Measurements from ENCODE around the gene CRY1. TPM values are rescaled to one million over a fixed set of nuclear protein-coding genes. Genes with fewer than 3 reads are reported as not detected.

Gene CRY1
- total RNA-seq, 4 donors from 2014 or later = 5.7 to 14.3 (median 10.8) TPM

DNA sequence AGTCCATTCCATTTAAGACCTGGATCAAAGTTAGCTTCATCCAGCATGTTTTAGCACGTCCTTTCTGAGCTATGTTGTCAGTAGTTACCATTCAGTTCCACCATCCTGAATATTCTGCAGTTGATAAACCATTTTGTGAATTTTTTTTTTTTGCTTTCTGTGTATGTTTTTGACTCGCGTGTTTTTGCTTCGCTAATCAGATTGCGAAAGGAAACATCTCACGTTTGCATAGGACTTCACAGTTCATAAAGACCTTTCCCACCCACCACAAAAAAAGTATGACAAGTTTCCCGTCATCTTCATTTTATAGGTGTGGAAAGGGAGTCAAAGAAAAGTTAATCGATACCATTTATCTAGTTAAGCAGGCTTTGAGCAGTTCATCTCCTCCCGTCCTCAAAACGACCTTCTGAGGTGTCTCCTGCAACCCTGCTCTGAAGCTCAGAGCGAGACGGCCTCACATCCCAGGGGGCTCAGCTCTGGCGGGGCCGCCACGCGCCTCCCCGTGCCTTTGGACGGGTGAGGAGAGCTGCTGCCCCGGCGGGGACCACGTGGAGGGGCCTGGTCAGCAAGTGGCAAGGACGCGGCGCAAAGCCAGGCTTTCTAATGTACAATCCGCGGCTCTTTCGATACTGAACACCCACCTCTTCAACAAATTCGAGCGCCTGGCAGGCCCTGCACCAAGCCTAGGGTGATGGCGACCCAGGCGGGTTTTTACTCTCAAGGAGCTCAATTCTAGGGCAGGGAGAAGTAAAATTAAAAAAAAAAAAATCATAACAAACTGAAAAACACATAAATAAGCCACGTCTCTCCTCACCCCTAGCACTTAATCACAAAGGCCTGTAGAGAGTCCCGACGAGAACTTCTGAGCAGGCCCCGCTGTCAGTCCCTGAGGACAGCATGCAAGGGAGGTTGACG lies 138.6 kb downstream of the CRY1 start:
- Histone ChIP-seq H3K9me3 (no peaks in the 10 kb centered on the region), H3K27ac (peak overlapping the region; percentile 89 to 95 (median 92)), H3K36me3 (no peaks in the 10 kb centered on the region), H3K4me3 (peak overlapping the region; percentile 75 to 89 (median 81)), H3K4me1 (peaks cover 4 to 52% (median 24%) of the 10 kb centered on the region in 3 donors), H3K27me3 (no peaks in the 10 kb centered on the region)
- intact Hi-C loops (cut with DNase I) = loop anchor here (10.0 kb wide), 1 partner anchor 140 kb away; the partner anchor contains the start of gene CRY1
- no peak for DNase-seq
- 31 to 56% methylated on average over 23 to 27 of the region's 36 CpGs for WGBS, 2 donors
- TF ChIP-seq POLR2A (IDR thresholded peaks at IDR 0.05) = no peak
- TF ChIP-seq, protein P1, sequence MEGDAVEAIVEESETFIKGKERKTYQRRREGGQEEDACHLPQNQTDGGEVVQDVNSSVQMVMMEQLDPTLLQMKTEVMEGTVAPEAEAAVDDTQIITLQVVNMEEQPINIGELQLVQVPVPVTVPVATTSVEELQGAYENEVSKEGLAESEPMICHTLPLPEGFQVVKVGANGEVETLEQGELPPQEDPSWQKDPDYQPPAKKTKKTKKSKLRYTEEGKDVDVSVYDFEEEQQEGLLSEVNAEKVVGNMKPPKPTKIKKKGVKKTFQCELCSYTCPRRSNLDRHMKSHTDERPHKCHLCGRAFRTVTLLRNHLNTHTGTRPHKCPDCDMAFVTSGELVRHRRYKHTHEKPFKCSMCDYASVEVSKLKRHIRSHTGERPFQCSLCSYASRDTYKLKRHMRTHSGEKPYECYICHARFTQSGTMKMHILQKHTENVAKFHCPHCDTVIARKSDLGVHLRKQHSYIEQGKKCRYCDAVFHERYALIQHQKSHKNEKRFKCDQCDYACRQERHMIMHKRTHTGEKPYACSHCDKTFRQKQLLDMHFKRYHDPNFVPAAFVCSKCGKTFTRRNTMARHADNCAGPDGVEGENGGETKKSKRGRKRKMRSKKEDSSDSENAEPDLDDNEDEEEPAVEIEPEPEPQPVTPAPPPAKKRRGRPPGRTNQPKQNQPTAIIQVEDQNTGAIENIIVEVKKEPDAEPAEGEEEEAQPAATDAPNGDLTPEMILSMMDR (IDR thresholded peaks at IDR 0.05) = no peak

DNA sequence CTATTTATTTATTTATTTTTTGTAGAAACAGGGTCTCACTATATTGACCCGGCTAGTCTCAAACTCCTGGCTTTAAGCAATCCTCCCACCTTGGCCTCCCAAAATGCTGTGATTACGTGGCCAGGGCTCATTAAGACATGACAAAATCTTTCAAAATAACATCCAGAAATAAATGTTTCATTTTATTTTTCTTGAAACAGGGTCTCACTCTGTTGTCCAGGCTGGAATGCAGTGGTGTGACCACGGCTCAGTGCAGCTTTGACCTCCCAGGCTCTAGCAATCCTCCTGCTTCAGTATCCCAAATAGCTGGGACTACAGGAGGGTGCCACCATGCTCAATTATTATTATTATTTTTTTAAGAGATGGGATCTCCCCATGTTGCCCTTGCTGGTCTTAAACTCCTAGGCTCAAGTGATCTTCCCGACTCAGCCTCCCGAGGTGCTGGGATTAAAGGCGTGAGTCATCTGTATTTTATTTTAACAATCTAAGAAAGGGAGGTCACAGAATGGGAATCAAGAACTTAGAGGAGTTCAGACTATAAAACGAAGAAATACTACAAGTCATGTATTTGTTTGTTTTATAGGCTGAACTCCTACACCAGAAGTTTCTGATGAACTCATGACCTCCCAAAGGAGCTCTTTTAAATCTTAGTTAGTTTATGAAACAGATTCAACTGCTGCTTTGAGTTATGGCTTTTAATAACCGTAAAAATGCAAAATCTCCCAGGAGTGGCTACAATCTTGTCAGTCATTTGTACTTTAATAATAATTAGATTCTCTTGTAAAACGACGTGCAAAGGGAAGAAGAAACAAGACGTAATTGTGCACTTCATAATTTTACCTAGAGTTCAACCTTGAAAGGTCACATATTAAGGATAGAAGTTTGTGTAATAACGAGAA lies 139.7 kb downstream of the CRY1 start:
- H3K4me1 ChIP-seq = peaks cover 4 to 42% (median 17%) of the 10 kb centered on the region in 3 donors
- H3K9me3 ChIP-seq = no peaks in the 10 kb centered on the region
- no peak overlapping the region for H3K4me3 ChIP-seq
- intact Hi-C loops (cut with DNase I) = loop anchor here (10.0 kb wide), 1 partner anchor 141 kb away; the partner anchor contains the start of gene CRY1
- TF ChIP-seq, protein P1 (IDR thresholded peaks at IDR 0.05) = no peak
- TF ChIP-seq POLR2A (IDR thresholded peaks at IDR 0.05) = no peak
- H3K36me3 ChIP-seq = no peaks in the 10 kb centered on the region
- DNase-seq = no peak
- no peaks in the 10 kb centered on the region for H3K27me3 ChIP-seq
- H3K27ac ChIP-seq = no peak overlapping the region
- 62 to 67% methylated on average over 11 to 12 of the region's 12 CpGs for WGBS, 2 donors

DNA sequence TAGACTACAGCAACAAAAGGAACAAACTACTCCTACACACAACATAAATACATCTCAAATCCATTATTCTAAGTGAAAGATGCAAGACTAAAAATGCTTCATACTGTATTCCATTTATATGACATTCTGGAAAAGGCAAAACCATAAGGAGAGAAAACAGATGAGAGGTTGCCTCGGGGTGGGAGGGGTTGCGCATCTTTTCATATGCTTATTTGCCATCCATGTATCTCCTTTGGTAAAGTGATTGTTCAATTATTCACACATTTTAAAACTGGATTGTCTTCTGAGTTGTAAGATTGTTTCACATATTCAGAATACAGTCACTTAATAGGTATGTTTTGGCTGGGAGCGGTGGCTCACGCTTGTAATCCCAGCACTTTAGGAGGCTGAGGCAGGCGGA lies 142.8 kb downstream of the CRY1 start:
- no peak overlapping the region for H3K4me3 ChIP-seq
- intact Hi-C loops (cut with DNase I) = loop anchor here (10.0 kb wide), 1 partner anchor 144 kb away; the partner anchor contains the start of gene CRY1
- H3K27me3 ChIP-seq = no peaks in the 10 kb centered on the region
- WGBS, 2 donors = 90 to 91% methylated on average over 5 of the region's 5 CpGs
- DNase-seq = no peak
- H3K9me3 ChIP-seq = no peaks in the 10 kb centered on the region
- H3K27ac ChIP-seq = no peak overlapping the region
- H3K36me3 ChIP-seq = no peaks in the 10 kb centered on the region
- TF ChIP-seq, protein P1 (IDR thresholded peaks at IDR 0.05) = no peak
- TF ChIP-seq POLR2A (IDR thresholded peaks at IDR 0.05) = no peak
- H3K4me1 ChIP-seq = peaks cover 0 to 22% (median 9%) of the 10 kb centered on the region in 3 donors

DNA sequence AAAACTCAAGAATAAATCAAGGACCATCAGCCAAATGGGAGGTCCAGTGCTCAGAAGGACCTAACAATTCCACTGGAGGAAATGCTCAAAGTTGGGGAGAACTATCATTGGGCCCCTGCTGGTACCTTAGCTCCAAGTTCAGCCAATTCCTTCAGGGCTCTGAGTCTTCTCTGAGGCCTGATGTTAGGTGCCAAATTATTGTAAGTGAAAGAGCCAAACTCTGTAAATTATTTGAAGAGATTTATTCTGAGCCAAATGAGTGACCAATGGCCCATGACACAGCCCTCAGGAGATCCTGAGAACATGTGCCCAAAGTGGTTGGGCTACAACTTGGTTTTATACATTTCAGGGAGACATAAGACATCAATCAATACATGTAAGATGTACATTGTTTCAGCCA lies 145.9 kb downstream of the CRY1 start:
- H3K36me3 ChIP-seq = no peaks in the 10 kb centered on the region
- no peaks in the 10 kb centered on the region for H3K27me3 ChIP-seq
- no peak overlapping the region for H3K27ac ChIP-seq
- no peak for DNase-seq
- H3K4me1 ChIP-seq = no peaks in the 10 kb centered on the region
- H3K9me3 ChIP-seq = no peaks in the 10 kb centered on the region
- TF ChIP-seq, protein P1 (IDR thresholded peaks at IDR 0.05) = no peak
- no peak for TF ChIP-seq POLR2A (IDR thresholded peaks at IDR 0.05)
- intact Hi-C loops (cut with DNase I) = no loop called here
- no peak overlapping the region for H3K4me3 ChIP-seq
